ENCODE data around the gene ALDH1A1. TPM values are rescaled to one million over a fixed set of nuclear protein-coding genes. Genes with fewer than 3 reads are reported as not detected.

Gene ALDH1A1
- polyA plus RNA-seq, 1 donor (not counting 4 experiments of a cell fraction or from before 2014, with no cell fraction given) = 0.08 TPM

- Histone ChIP-seq H3K9me3 (ENCODE audit: control insufficient read depth, low read depth, low read length) (no peaks in the 10 kb centered on the region), H3K27me3 (ENCODE audit: control insufficient read depth, extremely low read depth, insufficient read depth, low read length) (peaks cover 7% of the 10 kb centered on the region), H3K9ac (ENCODE audit: control insufficient read depth, extremely low read depth, insufficient read depth, low read length) (no peak overlapping the region), H3K4me1 (ENCODE audit: control insufficient read depth, extremely low read depth, insufficient read depth, low read length) (no peaks in the 10 kb centered on the region), H3K4me3 (ENCODE audit: control insufficient read depth in 2 of 3, extremely low read depth in 1 of 3, insufficient read depth in 2 of 3, low read depth in 1 of 3, low read length in 3 of 3) (no peak overlapping the region), H3K79me2 (ENCODE audit: control insufficient read depth, insufficient read depth, low read length) (no peaks in the 10 kb centered on the region), H3K4me2 (ENCODE audit: control insufficient read depth, extremely low read depth, insufficient read depth, low read depth, low read length) (no peak overlapping the region), H3K36me3 (ENCODE audit: control insufficient read depth in 2 of 2, extremely low read depth in 1 of 2, insufficient read depth in 2 of 2, low read length in 2 of 2) (no peaks in the 10 kb centered on the region), H3K9me1 (ENCODE audit: control insufficient read depth, extremely low read depth, insufficient read depth, low read length) (no peaks in the 10 kb centered on the region), H3K27ac (ENCODE audit: control insufficient read depth, insufficient read depth, low read length) (no peak overlapping the region), H4K20me1 (ENCODE audit: control insufficient read depth, extremely low read depth, insufficient read depth, low read length) (no peaks in the 10 kb centered on the region), H2AFZ (ENCODE audit: control insufficient read depth, low read length) (no peak overlapping the region)
- dilution Hi-C loops (cut with MboI; ENCODE audit: extremely low pct_ligation_motif_present, low sequenced_read_pairs) = no loop called here
- no peak for DNase-seq (ENCODE audit: low read depth, low spot score)
- TF ChIP-seq, protein P1, sequence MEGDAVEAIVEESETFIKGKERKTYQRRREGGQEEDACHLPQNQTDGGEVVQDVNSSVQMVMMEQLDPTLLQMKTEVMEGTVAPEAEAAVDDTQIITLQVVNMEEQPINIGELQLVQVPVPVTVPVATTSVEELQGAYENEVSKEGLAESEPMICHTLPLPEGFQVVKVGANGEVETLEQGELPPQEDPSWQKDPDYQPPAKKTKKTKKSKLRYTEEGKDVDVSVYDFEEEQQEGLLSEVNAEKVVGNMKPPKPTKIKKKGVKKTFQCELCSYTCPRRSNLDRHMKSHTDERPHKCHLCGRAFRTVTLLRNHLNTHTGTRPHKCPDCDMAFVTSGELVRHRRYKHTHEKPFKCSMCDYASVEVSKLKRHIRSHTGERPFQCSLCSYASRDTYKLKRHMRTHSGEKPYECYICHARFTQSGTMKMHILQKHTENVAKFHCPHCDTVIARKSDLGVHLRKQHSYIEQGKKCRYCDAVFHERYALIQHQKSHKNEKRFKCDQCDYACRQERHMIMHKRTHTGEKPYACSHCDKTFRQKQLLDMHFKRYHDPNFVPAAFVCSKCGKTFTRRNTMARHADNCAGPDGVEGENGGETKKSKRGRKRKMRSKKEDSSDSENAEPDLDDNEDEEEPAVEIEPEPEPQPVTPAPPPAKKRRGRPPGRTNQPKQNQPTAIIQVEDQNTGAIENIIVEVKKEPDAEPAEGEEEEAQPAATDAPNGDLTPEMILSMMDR (optimal IDR thresholded peaks at IDR 0.05 in 1 of 3, IDR thresholded peaks at IDR 0.05 in 1 of 3, conservative IDR thresholded peaks at IDR 0.05 in 1 of 3; ENCODE audit: extremely low read depth in 1 of 3, insufficient read depth in 2 of 3, low read length in 3 of 3) = no peak
- no peak for FAIRE-seq
These were observed 4.8 kb downstream of the ALDH1A1 start for GRCh38 chr9:72947984-72948465.

DNA sequence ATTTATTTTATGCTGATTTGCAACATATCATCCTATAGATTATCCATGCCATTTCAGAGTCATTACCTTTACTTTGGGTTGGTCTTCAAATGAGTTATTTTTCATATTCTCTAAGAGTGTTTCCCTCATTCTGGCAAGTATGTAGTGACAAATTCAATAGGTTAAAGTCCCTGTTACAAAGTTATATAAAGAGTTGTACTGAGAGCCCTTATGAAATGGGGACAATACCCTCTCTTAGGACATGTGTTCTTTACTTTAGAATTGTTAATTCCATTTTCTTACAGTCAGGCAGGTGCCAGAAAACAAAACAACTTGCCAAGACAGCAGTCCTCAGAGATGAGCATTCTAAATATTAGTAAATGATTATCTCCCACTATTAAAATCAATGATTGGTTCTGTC is 6.0 kb downstream of the ALDH1A1 start:
- H3K4me3 ChIP-seq (ENCODE audit: control insufficient read depth in 2 of 3, extremely low read depth in 1 of 3, insufficient read depth in 2 of 3, low read depth in 1 of 3, low read length in 3 of 3) = no peak overlapping the region
- H3K36me3 ChIP-seq (ENCODE audit: control insufficient read depth in 2 of 2, extremely low read depth in 1 of 2, insufficient read depth in 2 of 2, low read length in 2 of 2) = no peaks in the 10 kb centered on the region
- H3K79me2 ChIP-seq (ENCODE audit: control insufficient read depth, insufficient read depth, low read length) = no peaks in the 10 kb centered on the region
- dilution Hi-C loops (cut with MboI; ENCODE audit: extremely low pct_ligation_motif_present, low sequenced_read_pairs) = no loop called here
- no peaks in the 10 kb centered on the region for H3K9me3 ChIP-seq (ENCODE audit: control insufficient read depth, low read depth, low read length)
- H3K4me2 ChIP-seq (ENCODE audit: control insufficient read depth, extremely low read depth, insufficient read depth, low read depth, low read length) = no peak overlapping the region
- H3K4me1 ChIP-seq (ENCODE audit: control insufficient read depth, extremely low read depth, insufficient read depth, low read length) = no peaks in the 10 kb centered on the region
- no peak for DNase-seq (ENCODE audit: low read depth, low spot score)
- FAIRE-seq = no peak
- H3K27me3 ChIP-seq (ENCODE audit: control insufficient read depth, extremely low read depth, insufficient read depth, low read length) = peaks cover 7% of the 10 kb centered on the region
- no peak overlapping the region for H3K9ac ChIP-seq (ENCODE audit: control insufficient read depth, extremely low read depth, insufficient read depth, low read length)
- no peaks in the 10 kb centered on the region for H4K20me1 ChIP-seq (ENCODE audit: control insufficient read depth, extremely low read depth, insufficient read depth, low read length)
- H3K9me1 ChIP-seq (ENCODE audit: control insufficient read depth, extremely low read depth, insufficient read depth, low read length) = no peaks in the 10 kb centered on the region
- TF ChIP-seq, protein P1 (optimal IDR thresholded peaks at IDR 0.05 in 1 of 3, IDR thresholded peaks at IDR 0.05 in 1 of 3, conservative IDR thresholded peaks at IDR 0.05 in 1 of 3; ENCODE audit: extremely low read depth in 1 of 3, insufficient read depth in 2 of 3, low read length in 3 of 3) = no peak
- TF ChIP-seq EZH2 (IDR thresholded peaks at IDR 0.05; ENCODE audit: low read length) = no peak
- no peak overlapping the region for H2AFZ ChIP-seq (ENCODE audit: control insufficient read depth, low read length)
- no peak overlapping the region for H3K27ac ChIP-seq (ENCODE audit: control insufficient read depth, insufficient read depth, low read length)
